ENCODE data around the gene NDUFA13.

The NDUFA13 gene

DNA sequence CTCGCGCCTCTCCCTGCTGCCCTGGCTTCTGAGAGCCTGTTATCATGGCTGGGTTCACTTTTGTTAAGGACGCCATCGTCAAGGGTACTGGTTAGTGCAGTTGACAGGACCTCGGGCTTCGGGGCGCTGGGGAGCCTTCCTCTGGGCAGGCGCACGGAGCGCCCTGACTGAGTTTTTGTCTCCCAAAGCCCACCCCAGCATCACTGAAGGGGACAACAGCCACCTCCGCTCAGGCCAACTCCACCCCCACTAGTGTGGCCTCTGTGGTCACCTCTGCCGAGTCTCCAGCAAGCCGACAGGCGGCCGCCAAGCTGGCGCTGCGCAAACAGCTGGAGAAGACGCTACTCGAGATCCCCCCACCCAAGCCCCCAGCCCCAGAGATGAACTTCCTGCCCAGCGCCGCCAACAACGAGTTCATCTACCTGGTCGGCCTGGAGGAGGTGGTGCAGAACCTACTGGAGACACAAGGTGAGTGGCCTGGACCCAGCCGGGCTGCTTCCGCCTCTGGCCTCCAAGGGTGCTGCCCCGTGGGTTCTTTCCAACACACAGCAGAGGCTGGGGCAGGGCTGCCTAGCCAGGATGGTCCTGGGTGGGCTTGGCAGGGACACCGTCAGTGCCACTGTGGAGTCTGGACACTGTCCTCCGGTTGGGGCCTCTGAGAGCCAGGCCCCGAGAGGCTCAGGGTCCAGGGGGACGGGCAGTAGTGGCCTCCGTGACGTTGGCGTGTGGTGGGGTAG, 17.6 kb upstream of the NDUFA13 start:
- H3K4me3 ChIP-seq (ENCODE audit: low read depth, low read length) = no peak overlapping the region
- TF ChIP-seq, protein P1, sequence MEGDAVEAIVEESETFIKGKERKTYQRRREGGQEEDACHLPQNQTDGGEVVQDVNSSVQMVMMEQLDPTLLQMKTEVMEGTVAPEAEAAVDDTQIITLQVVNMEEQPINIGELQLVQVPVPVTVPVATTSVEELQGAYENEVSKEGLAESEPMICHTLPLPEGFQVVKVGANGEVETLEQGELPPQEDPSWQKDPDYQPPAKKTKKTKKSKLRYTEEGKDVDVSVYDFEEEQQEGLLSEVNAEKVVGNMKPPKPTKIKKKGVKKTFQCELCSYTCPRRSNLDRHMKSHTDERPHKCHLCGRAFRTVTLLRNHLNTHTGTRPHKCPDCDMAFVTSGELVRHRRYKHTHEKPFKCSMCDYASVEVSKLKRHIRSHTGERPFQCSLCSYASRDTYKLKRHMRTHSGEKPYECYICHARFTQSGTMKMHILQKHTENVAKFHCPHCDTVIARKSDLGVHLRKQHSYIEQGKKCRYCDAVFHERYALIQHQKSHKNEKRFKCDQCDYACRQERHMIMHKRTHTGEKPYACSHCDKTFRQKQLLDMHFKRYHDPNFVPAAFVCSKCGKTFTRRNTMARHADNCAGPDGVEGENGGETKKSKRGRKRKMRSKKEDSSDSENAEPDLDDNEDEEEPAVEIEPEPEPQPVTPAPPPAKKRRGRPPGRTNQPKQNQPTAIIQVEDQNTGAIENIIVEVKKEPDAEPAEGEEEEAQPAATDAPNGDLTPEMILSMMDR (IDR thresholded peaks at IDR 0.05; ENCODE audit: low read depth, low read length, missing control alignments) = no peak
- no peak for DNase-seq (ENCODE audit: low read depth)

GRCh38 chr19:19499272-19499995, 16.6 kb upstream of the NDUFA13 start:
- no peak for DNase-seq (ENCODE audit: low read depth)
- H3K4me3 ChIP-seq (ENCODE audit: low read depth, low read length) = no peak overlapping the region
- TF ChIP-seq, protein P1 (IDR thresholded peaks at IDR 0.05; ENCODE audit: low read depth, low read length, missing control alignments) = no peak

DNA sequence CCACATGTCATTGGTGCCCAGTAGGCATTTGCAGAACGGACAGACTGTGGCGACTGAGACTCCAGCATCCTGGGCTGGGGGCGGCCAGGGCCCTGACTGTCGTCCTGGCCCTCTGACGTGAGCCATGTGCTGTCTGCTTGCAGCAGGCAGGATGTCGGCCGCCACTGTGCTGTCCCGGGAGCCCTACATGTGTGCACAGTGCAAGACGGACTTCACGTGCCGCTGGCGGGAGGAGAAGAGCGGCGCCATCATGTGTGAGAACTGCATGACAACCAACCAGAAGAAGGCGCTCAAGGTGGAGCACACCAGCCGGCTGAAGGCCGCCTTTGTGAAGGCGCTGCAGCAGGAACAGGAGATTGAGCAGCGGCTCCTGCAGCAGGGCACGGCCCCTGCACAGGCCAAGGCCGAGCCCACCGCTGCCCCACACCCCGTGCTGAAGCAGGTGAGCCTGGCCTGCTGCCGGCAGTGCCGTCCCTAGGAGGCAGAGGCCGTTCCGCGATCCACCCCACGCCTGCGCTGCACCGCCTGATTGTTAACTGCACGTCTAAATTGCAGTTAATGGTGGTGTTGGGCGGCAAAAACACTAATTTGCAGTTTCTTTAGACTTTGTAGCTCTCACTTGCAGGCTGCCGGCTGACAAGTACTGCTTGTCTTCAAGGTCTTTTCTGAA, 14.9 kb upstream of the NDUFA13 start:
- TF ChIP-seq, protein P1 (IDR thresholded peaks at IDR 0.05; ENCODE audit: low read depth, low read length, missing control alignments) = no peak
- no peak for DNase-seq (ENCODE audit: low read depth)
- no peak overlapping the region for H3K4me3 ChIP-seq (ENCODE audit: low read depth, low read length)

DNA sequence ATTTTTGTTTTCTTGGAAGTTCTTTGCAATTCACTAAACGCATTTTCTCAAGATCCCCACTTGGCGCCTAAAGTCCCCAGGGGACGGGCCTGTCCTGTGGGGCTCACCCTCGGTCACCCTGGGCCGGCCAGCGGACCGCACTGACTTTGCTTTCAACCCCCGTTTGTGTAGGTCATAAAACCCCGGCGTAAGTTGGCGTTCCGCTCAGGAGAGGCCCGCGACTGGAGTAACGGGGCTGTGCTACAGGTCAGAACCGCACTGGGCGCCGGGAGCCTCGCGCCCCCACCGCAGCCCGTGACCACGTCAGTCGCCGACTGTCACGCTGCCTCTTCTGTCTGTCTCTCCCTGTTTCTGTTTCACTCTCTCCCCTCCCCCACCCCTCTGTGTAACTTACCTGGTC, 14.2 kb upstream of the NDUFA13 start:
- H3K4me3 ChIP-seq (ENCODE audit: low read depth, low read length) = no peak overlapping the region
- TF ChIP-seq, protein P1 (IDR thresholded peaks at IDR 0.05; ENCODE audit: low read depth, low read length, missing control alignments) = no peak
- DNase-seq (ENCODE audit: low read depth) = no peak

- TF ChIP-seq, protein P1 (IDR thresholded peaks at IDR 0.05; ENCODE audit: low read depth, low read length, missing control alignments) = no peak
- no peak for DNase-seq (ENCODE audit: low read depth)
- no peak overlapping the region for H3K4me3 ChIP-seq (ENCODE audit: low read depth, low read length)
These were observed 13.7 kb upstream of the NDUFA13 start for GRCh38 chr19:19502281-19502680.

DNA sequence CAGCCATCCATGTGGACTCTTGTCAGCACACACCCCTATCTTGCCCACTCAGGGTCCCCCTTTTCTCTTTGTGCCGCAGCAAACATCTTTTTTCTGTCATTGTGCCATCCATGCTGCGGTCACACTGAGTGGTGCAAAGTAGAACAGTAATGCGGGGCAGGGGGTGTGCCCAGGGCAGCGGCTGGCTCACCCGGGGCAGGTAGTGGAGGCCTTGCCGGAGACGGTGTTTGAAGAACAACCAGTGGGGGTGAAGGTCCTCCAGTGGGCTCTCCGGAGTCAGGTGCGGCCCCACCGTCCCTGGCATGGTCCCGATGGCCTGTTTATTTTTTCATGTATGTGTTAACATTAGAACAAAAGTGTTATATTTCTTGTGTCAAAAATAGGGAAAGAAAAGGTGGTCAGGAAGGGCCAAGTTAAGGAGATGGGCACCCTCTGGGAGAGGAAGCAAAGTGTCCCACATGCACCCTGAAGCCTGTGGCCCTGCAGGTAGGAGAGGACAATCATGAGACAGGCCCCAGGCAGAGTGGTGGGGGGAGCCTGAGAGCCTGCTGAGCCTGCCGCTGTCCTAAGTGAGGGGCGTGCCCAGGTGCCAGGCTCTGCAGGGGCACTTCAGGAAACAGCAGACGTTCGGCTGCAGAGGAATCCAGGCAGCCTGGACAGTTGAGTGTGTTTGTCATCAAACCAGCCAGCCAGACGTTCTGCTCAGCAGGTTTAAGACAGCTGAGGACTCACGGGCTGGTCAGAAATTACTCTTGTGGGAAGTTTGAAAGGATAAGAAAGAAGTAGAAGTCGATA, 13.0 kb upstream of the NDUFA13 start:
- no peak overlapping the region for H3K4me3 ChIP-seq (ENCODE audit: low read depth, low read length)
- DNase-seq (ENCODE audit: low read depth) = no peak
- TF ChIP-seq, protein P1 (IDR thresholded peaks at IDR 0.05; ENCODE audit: low read depth, low read length, missing control alignments) = no peak
